Measurements from ENCODE around the gene AGBL5.
"Not testable (repeated sequence)": the region's sequence is repeated elsewhere in the genome, so short reads cannot be mapped to it uniquely, and the experiment has no call there.

AGBL5 gene

GRCh38 chr2:27118525-27119329 lies 67.3 kb downstream of the AGBL5 start, which contains the start of gene CGREF1:
Gene CGREF1, minus strand, starts transcription at chr2:27119128. Its CDS starts 14,762 bp downstream, at chr2:27104366.
- peak; percentile 40 for DNase-seq

DNA sequence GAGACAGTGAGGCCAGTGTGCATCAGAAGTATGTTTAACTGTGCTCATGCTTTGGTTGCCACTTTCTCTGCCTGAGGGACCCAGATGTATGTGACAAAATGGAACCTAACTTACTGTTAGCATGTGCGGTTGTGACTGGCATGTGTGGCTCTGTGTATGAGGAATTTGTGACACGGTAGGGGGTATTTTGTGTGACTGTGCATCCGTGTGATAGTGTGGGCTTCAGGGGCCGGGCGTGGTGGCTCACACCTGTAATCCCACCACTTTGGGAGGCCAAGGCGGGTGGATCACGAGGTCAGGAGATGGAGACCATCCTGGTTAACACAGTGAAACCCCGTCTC lies 67.8 kb downstream of the AGBL5 start:
- not testable (repeated sequence) for DNase-seq

All from right kidney (tissue), 1 donor.